ENCODE results near the gene MYO19. TPM values are rescaled to one million over a fixed set of nuclear protein-coding genes. Genes with fewer than 3 reads are reported as not detected.
"Not testable (repeated sequence)": the region's sequence is repeated elsewhere in the genome, so short reads cannot be mapped to it uniquely, and the experiment has no call there.

The MYO19 gene
- total and polyA plus RNA-seq, 2 of the 4 experiments (the other 2 are of a cell fraction), result 35.8 to 55.6 TPM

DNA sequence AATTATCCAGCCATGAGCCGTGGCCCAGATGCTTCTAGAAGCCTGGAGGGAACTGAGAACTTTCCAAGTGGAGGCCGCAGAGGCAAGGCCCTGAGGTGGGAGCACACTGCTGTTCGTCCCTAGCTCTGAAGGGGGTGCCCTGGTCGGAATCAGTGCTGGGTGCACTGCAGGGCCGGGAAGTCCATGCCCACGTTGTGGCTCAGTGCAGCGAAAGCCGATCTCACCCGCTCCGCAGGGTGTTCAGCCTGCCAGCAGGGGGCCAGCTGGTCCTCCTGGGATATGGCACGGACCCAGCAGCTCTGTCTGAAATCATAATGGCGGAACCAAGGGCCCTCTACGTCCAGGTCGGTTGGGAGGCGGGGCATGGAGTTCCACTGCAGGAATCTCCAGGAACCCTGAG lies 84.7 kb downstream of the MYO19 start:
- H3K27me3 ChIP-seq (ENCODE audit: control insufficient read depth, insufficient read depth, low read length); H3K14ac ChIP-seq (replicated peaks; ENCODE audit: low read depth, low read length); H2BK5ac ChIP-seq (ENCODE audit: low read depth, low read length, poor library complexity, severe bottlenecking); ATAC-seq (ENCODE audit: low read depth); H3K4ac ChIP-seq (ENCODE audit: low read depth, low read length); H2AK5ac ChIP-seq (ENCODE audit: low read depth, low read length); H2BK15ac ChIP-seq (ENCODE audit: low read depth, low read length); H3K18ac ChIP-seq (ENCODE audit: low read depth, low read length); dilution Hi-C loops (cut with HindIII; ENCODE audit: low sequenced_read_pairs, unreplicated experiment); POLR2A ChIA-PET (ENCODE audit: unreplicated experiment); H3K4me1 ChIP-seq (ENCODE audit: control insufficient read depth, insufficient read depth, low read length); H4K91ac ChIP-seq (ENCODE audit: insufficient read depth, low read depth, low read length); H4K8ac ChIP-seq (ENCODE audit: low read depth in 2 of 2, low read length in 2 of 2); BruUV-seq (replicated peaks); intact Hi-C loops (cut with micrococcal nuclease); H3K9me3 ChIP-seq (ENCODE audit: control insufficient read depth, insufficient read depth, low read length); H3K9ac ChIP-seq (ENCODE audit: low read depth, low read length); H3K27ac ChIP-seq (ENCODE audit: insufficient read depth, low read length); H3K9me1 ChIP-seq (ENCODE audit: insufficient read depth, low read length); H2AK9ac ChIP-seq (replicated peaks; ENCODE audit: low read depth, low read length, poor library complexity); H4K20me1 ChIP-seq (ENCODE audit: insufficient read depth, low read length); H3K36me3 ChIP-seq (ENCODE audit: control insufficient read depth, insufficient read depth, low read length); H3K4me2 ChIP-seq (ENCODE audit: low read depth, low read length); H4K5ac ChIP-seq (ENCODE audit: low read depth, low read length); H3K56ac ChIP-seq (ENCODE audit: extremely low read depth, insufficient read depth, low read length); DNase-seq; H2AFZ ChIP-seq (replicated peaks; ENCODE audit: low read length, poor library complexity); H3K23ac ChIP-seq (ENCODE audit: low read depth, low read length); H3K4me3 ChIP-seq (ENCODE audit: insufficient read depth, low read depth, low read length); H2BK20ac ChIP-seq (ENCODE audit: low read depth, low read length); CTCF ChIA-PET; H2BK120ac ChIP-seq (ENCODE audit: low read depth, low read length); H3K79me1 ChIP-seq (ENCODE audit: low read depth in 1 of 2, low read length in 2 of 2): not testable (repeated sequence)
- in situ Hi-C loops (cut with MboI; ENCODE audit: low sequenced_read_pairs), result loop anchor here (25.0 kb wide), 1 partner anchor 238 kb away; the partner anchor contains the start of gene CCL4L2
- WGBS, 2 experiments (ENCODE audit: extremely low coverage in 2 of 2, insufficient read length in 1 of 2), result no CpG with 5 or more reads among the region's 15 CpGs

Small RNAs within 50 kb of the gene (microRNA-seq; reads per million reads assigned to microRNA genes)
- not detected for gene RNA5SP439 (ENCODE audit: insufficient read depth, insufficient read length)

Small RNAs within 50 kb of the gene (small RNA-seq; reads per million reads assigned to genes)
- 0 reads per million in 5 experiments for gene RNA5SP439

Other genes with a start within 250 kb of the MYO19 start
- gene TBC1D3G, start 211.0 kb downstream of the MYO19 start, total RNA-seq (2012; rRNA removed), result not detected in 2 replicates
- gene TBC1D3G, start 211.0 kb downstream of the MYO19 start, polyA plus RNA-seq (2012; rRNA removed), result not detected in 2 replicates
- not detected in 2 replicates for gene TBC1D3H, start 146.4 kb downstream of the MYO19 start, total RNA-seq (2012; rRNA removed)
- not detected in 2 replicates for gene TBC1D3H, start 146.4 kb downstream of the MYO19 start, polyA plus RNA-seq (2012; rRNA removed)
- gene ZNHIT3, start 48.2 kb downstream of the MYO19 start, total RNA-seq (2012; rRNA removed), result 27.8 and 35.3 TPM in 2 replicates
- gene ZNHIT3, start 48.2 kb downstream of the MYO19 start, polyA plus RNA-seq (2012; rRNA removed), result 47.4 and 52.3 TPM in 2 replicates
- 4.5 and 6.1 TPM in 2 replicates for gene PIGW, start 119 bp upstream of the MYO19 start, total RNA-seq (2012; rRNA removed)
- gene PIGW, start 119 bp upstream of the MYO19 start, polyA plus RNA-seq (2012; rRNA removed), result 4.8 and 5.5 TPM in 2 replicates
- 40.7 and 44.2 TPM in 2 replicates for gene GGNBP2, start 10.1 kb upstream of the MYO19 start, total RNA-seq (2012; rRNA removed)
- gene GGNBP2, start 10.1 kb upstream of the MYO19 start, polyA plus RNA-seq (2012; rRNA removed), result 47.7 and 56.2 TPM in 2 replicates
- 4.7 and 7.0 TPM in 2 replicates for gene DHRS11, start 57.0 kb upstream of the MYO19 start, total RNA-seq (2012; rRNA removed)
- gene DHRS11, start 57.0 kb upstream of the MYO19 start, polyA plus RNA-seq (2012; rRNA removed), result 14.5 and 14.6 TPM in 2 replicates
- gene MRM1, start 66.7 kb upstream of the MYO19 start, total RNA-seq (2012; rRNA removed), result 2.2 TPM in 2 replicates
- 4.3 and 5.3 TPM in 2 replicates for gene MRM1, start 66.7 kb upstream of the MYO19 start, polyA plus RNA-seq (2012; rRNA removed)

Data from IMR-90 (cell line).